A549 (cell line): ENCODE measurements around the gene TXNRD1. TPM values are rescaled to one million over a fixed set of nuclear protein-coding genes. Genes with fewer than 3 reads are reported as not detected.

Experiments
- ATAC-seq, 2 experiments: fragments of 200-7000 bp in 1 of 2; fragments of >200 bp in 1 of 2; cut with Nextera tagmentation in 1 of 2; cut with Tn5 transposase in 1 of 2; 3 replicates each; pipeline versions ENCODE4 v1.8.0 to v1.9.1; 2018 to 2020; ENCODE audit warnings: mild to moderate bottlenecking in 1 of 2, moderate library complexity in 1 of 2
- CTCF ChIA-PET: fragments of 300-600 bp; sonication (Branson Sonifier 250); formaldehyde crosslinking; extraction: SDS; loops from one replicate; lab custom pipeline; 2021; ENCODE audit warnings: antibody characterized with exemption, inconsistent platforms; lab: Yijun Ruan, JAX
- POLR2A ChIA-PET: fragments of 350-600 bp; formaldehyde crosslinking; extraction: SDS; loops from one replicate; lab custom pipeline; 2021; ENCODE audit warnings: antibody characterized with exemption, inconsistent platforms; lab: Yijun Ruan, JAX
- DNase-seq, 2 experiments: peaks; one replicate each; pipeline versions ENCODE4 v3.0.0 to v3.0.0-alpha.2; 2011 to 2016; ENCODE audit warnings: low read depth in 1 of 2, low spot score in 1 of 2
- FAIRE-seq: peaks from 2 replicates; lab custom pipeline; 2011; peaks lifted over from hg19 to GRCh38; lab: Jason Lieb, UNC
- H3K27ac ChIP-seq, 2 experiments: fragments of >200 bp; sonication (Bioruptor Twin); formaldehyde crosslinking; 3 replicates each; pipeline ENCODE4 v1.5.1; 2016 to 2017
- H3K4me1 ChIP-seq: fragments of >200 bp; sonication (Bioruptor Twin); formaldehyde crosslinking; 3 replicates; pipeline ENCODE4 v1.6.1; 2016
- H3K4me2 ChIP-seq: fragments of >200 bp; sonication (Bioruptor Twin); formaldehyde crosslinking; 3 replicates; pipeline ENCODE4 v1.6.1; 2016
- H3K4me3 ChIP-seq: fragments of >200 bp; sonication (Bioruptor Twin); formaldehyde crosslinking; 3 replicates; pipeline ENCODE4 v1.5.1; 2016
- H3K9me3 ChIP-seq: fragments of >200 bp; sonication (Bioruptor Twin); formaldehyde crosslinking; 3 replicates; pipeline ENCODE4 v1.6.1; 2016
- ATOH8 ChIP-seq: fragments of 250-450 bp; sonication (Bioruptor Pico); IDR thresholded peaks from 2 replicates; pipeline ENCODE4 v1.5.0; 2020; ENCODE audit warnings: low read depth, mild to moderate bottlenecking, moderate library complexity
- BHLHE40 ChIP-seq: IDR thresholded peaks from 2 replicates; pipeline ENCODE4 v1.6.1; 2012; ENCODE audit warnings: low read depth, low read length, inconsistent platforms
- CBX2 ChIP-seq: fragments of 200-600 bp; sonication (generic); IDR thresholded peaks from 2 replicates; pipeline ENCODE4 v1.6.1; 2016; ENCODE audit warnings: low read depth, mild to moderate bottlenecking, borderline replicate concordance
- CHD2 ChIP-seq: fragments of 150-350 bp; IDR thresholded peaks from 2 replicates; pipeline ENCODE4 v1.6.1; 2014; ENCODE audit warnings: low read length; ENCODE audit not compliant: partially characterized antibody
- CTCF ChIP-seq: fragments of >200 bp; sonication (Bioruptor Twin); formaldehyde crosslinking; IDR thresholded peaks from 3 replicates; pipeline ENCODE4 v1.5.1; 2016
- ESRRA ChIP-seq: fragments of 150-350 bp; IDR thresholded peaks from 2 replicates; pipeline ENCODE4 v1.6.1; 2014; ENCODE audit warnings: mild to moderate bottlenecking, low read length, borderline replicate concordance
- FOSB ChIP-seq: fragments of 250-450 bp; sonication (Bioruptor Pico); IDR thresholded peaks from 2 replicates; pipeline ENCODE4 v1.5.0; 2020; ENCODE audit warnings: mild to moderate bottlenecking, moderate library complexity
- FOSL2 ChIP-seq, 2 experiments: fragments of 450-650 bp in 1 of 2; fragments of >200 bp in 1 of 2; sonication (Bioruptor Twin) in 1 of 2; formaldehyde crosslinking; IDR thresholded peaks; 2 replicates each; pipeline versions ENCODE4 v1.5.0 to v1.6.1; 2016 to 2020; ENCODE audit warnings: mild to moderate bottlenecking in 1 of 2, moderate library complexity in 1 of 2
- FOXS1 ChIP-seq: fragments of 250-450 bp; sonication (Bioruptor Pico); IDR thresholded peaks from 2 replicates; pipeline ENCODE4 v1.5.0; 2020; ENCODE audit warnings: mild to moderate bottlenecking, moderate library complexity
- HDAC2 ChIP-seq: fragments of 200-600 bp; sonication (generic); IDR thresholded peaks from 2 replicates; pipeline ENCODE4 v1.6.1; 2016
- HES2 ChIP-seq: fragments of >200 bp; sonication (Bioruptor Twin); formaldehyde crosslinking; IDR thresholded peaks from 2 replicates; pipeline ENCODE4 v1.6.1; 2016
- HEYL ChIP-seq: fragments of 250-450 bp; sonication (Bioruptor Pico); IDR thresholded peaks from 2 replicates; pipeline ENCODE4 v1.8.0; 2021; ENCODE audit warnings: mild to moderate bottlenecking, moderate library complexity
- HMGXB4 ChIP-seq: fragments of 250-450 bp; sonication (Bioruptor Pico); IDR thresholded peaks from 2 replicates; pipeline ENCODE4 v1.5.0; 2021; ENCODE audit warnings: mild to moderate bottlenecking, moderate library complexity, borderline replicate concordance
- HOXB13 ChIP-seq: fragments of 250-450 bp; sonication (Bioruptor Pico); IDR thresholded peaks from 2 replicates; pipeline ENCODE4 v1.5.0; 2020; ENCODE audit warnings: low read depth, mild to moderate bottlenecking, moderate library complexity
- KDM1A ChIP-seq: fragments of 200-600 bp; sonication (generic); IDR thresholded peaks from 2 replicates; pipeline ENCODE4 v1.6.1; 2016; ENCODE audit warnings: low read depth, mild to moderate bottlenecking
- KDM5A ChIP-seq: fragments of 200-600 bp; sonication (generic); IDR thresholded peaks from 2 replicates; pipeline ENCODE4 v1.6.1; 2016; ENCODE audit warnings: antibody characterized with exemption, mild to moderate bottlenecking
- MAX ChIP-seq: IDR thresholded peaks from 2 replicates; pipeline ENCODE4 v1.6.1; 2012
- MYC ChIP-seq: IDR thresholded peaks from 2 replicates; pipeline ENCODE4 v1.6.1; 2012; ENCODE audit warnings: mild to moderate bottlenecking, inconsistent platforms, low read length, improper control_type of control experiment, borderline replicate concordance
- NFE2L2 ChIP-seq: fragments of 150-350 bp; conservative IDR thresholded peaks from 2 replicates; pipeline ENCODE4 v1.6.1; 2014; ENCODE audit warnings: low read length
- POLR2AphosphoS2 ChIP-seq: conservative IDR thresholded peaks from 2 replicates; pipeline ENCODE4 v1.6.1; 2012; ENCODE audit warnings: low read length, improper control_type of control experiment, inconsistent platforms
- RARB ChIP-seq: fragments of 250-450 bp; sonication (Bioruptor Pico); IDR thresholded peaks from 2 replicates; pipeline ENCODE4 v1.8.0; 2021; ENCODE audit warnings: mild to moderate bottlenecking, moderate library complexity
- REST ChIP-seq: fragments of 200-600 bp; sonication (generic); IDR thresholded peaks from 2 replicates; pipeline ENCODE4 v1.6.1; 2016; ENCODE audit warnings: antibody characterized with exemption, mild to moderate bottlenecking, moderate library complexity
- RNF2 ChIP-seq: fragments of 200-600 bp; sonication (generic); IDR thresholded peaks from 2 replicates; pipeline ENCODE4 v1.6.1; 2016; ENCODE audit warnings: low read depth, mild to moderate bottlenecking, antibody characterized with exemption, moderate library complexity, borderline replicate concordance
- SMC3 ChIP-seq: fragments of >200 bp; sonication (Bioruptor Twin); formaldehyde crosslinking; IDR thresholded peaks from 3 replicates; pipeline ENCODE4 v1.6.1; 2018; ENCODE audit warnings: inconsistent platforms
- SREBF2 ChIP-seq: fragments of 450-650 bp; IDR thresholded peaks from 2 replicates; pipeline ENCODE4 v1.6.1; 2014; ENCODE audit warnings: mild to moderate bottlenecking, moderate library complexity
- TP53 ChIP-seq: fragments of 250-450 bp; sonication (Bioruptor Pico); IDR thresholded peaks from 2 replicates; pipeline ENCODE4 v1.5.0; 2021; ENCODE audit warnings: mild to moderate bottlenecking, moderate library complexity
- USF2 ChIP-seq: fragments of 450-650 bp; IDR thresholded peaks from 2 replicates; pipeline ENCODE4 v1.6.1; 2014; ENCODE audit warnings: antibody characterized with exemption
- ZC3H11A ChIP-seq: fragments of 450-650 bp; IDR thresholded peaks from 2 replicates; pipeline ENCODE4 v1.6.1; 2014; ENCODE audit warnings: antibody characterized with exemption, mild to moderate bottlenecking
- ZFP36 ChIP-seq: fragments of 450-650 bp; IDR thresholded peaks from 2 replicates; pipeline ENCODE4 v1.6.1; 2014; ENCODE audit warnings: borderline replicate concordance; ENCODE audit not compliant: partially characterized antibody
- WGBS: methylation state at CpG from one replicate; pipeline ENCODE4 v1.1.6; 2017; ENCODE audit errors: missing lambda C conversion rate; 5-methylcytosine and 5-hydroxymethylcytosine counted together
- polyA minus RNA-seq: library from RNA; depleted of rRNA, polyadenylated mRNA; stranded (reverse); fragments of >200 nt; gene quantifications from 2 replicates; pipeline ENCODE4 v1.2.3, GENCODE V29; 2011; rRNA and poly(A)+ RNA removed
- polyA plus RNA-seq, 4 experiments: library from polyadenylated mRNA; depleted of rRNA in 3 of 4; stranded (reverse); fragments of >200 nt; fragmentation: RNase III in 1 of 4; extraction: RNeasy Plus Mini Kit Qiagen cat#74134 plus additional on column Dnase treatment in 1 of 4; gene quantifications; 2 replicates in 3 of 4; 3 replicates in 1 of 4; pipeline ENCODE4 v1.2.3, GENCODE V29; 2011 to 2017

TXNRD1 gene
- polyA plus RNA-seq (2011; rRNA removed), result 1,230 and 1,348 TPM in 2 replicates
- polyA plus RNA-seq (2012; cell fraction: cytosol; rRNA removed), result 1,014 and 1,157 TPM in 2 replicates
- polyA plus RNA-seq (2012; cell fraction: nucleus; rRNA removed), result 1,072 and 1,429 TPM in 2 replicates
- polyA plus RNA-seq (2017; fragmentation: RNase III; extraction: RNeasy Plus Mini Kit Qiagen cat#74134 plus additional on column Dnase treatment), result 820 to 990 TPM (median 899 TPM) in 3 replicates
- 1,720 and 1,870 TPM in 2 replicates for polyA minus RNA-seq

GRCh38 chr12:104215638-104216297, at the start of gene TXNRD1:
TSS of gene TXNRD1 (plus strand) at chr12:104215779. CDS start at chr12:104215803, 24 bp downstream.
- H3K4me2 ChIP-seq, result peak within 1 kb of the TSS; percentile 99
- POLR2A ChIA-PET, result interaction anchor here (0.6 to 2.6 kb wide), 10 partner anchors 34 to 103 kb away, joined by 3 to 24 read pairs (median 4); no protein-coding TSS in a partner anchor
- ATAC-seq, result peak; percentile 73 to 77
- CTCF ChIA-PET, result interaction anchor here (0.6 to 10.8 kb wide), 25 partner anchors 11 to 1476 kb away, joined by 3 to 155 read pairs (median 4); partner anchors contain the start of gene EID3
- FAIRE-seq, result no peak
- WGBS, result under 1% methylated on average over 48 of the region's 71 CpGs
- DNase-seq, result peak; percentile 93 to 94
- peak within 1 kb of the TSS; percentile 76 for H3K4me3 ChIP-seq
- peaks cover 46% of the 10 kb centered on the region for H3K4me1 ChIP-seq
- peak within 1 kb of the TSS; percentile 95 to 98 for H3K27ac ChIP-seq
- no peaks in the 10 kb centered on the region for H3K9me3 ChIP-seq
- no peak for TF ChIP-seq FOSB (CRISPR knock-in tag)
- no peak for TF ChIP-seq HDAC2
- no peak for TF ChIP-seq POLR2AphosphoS2
- TF ChIP-seq CHD2, result no peak
- peak; percentile 87 for TF ChIP-seq CTCF
- no peak for TF ChIP-seq KDM5A
- no peak for TF ChIP-seq HES2
- TF ChIP-seq ATOH8 (CRISPR knock-in tag), result 0 out of 2 replicates have a peak, but pooled peaks have one; percentile 54
- TF ChIP-seq REST, result no peak
- TF ChIP-seq HOXB13 (CRISPR knock-in tag), result 0 out of 2 replicates have a peak, but pooled peaks have one; percentile 81
- TF ChIP-seq MYC, result peak; percentile 49; the same call in 1 of the 2 replicates
- no peak for TF ChIP-seq USF2
- no peak for TF ChIP-seq SREBF2
- no peak for TF ChIP-seq FOXS1 (CRISPR knock-in tag)
- TF ChIP-seq ESRRA, result peak; percentile 84
- no peak for TF ChIP-seq RARB (CRISPR knock-in tag)
- TF ChIP-seq RNF2, result no peak
- no peak for TF ChIP-seq NFE2L2
- TF ChIP-seq TP53, result peak; percentile 14; the same call in 1 of the 2 replicates
- no peak for TF ChIP-seq BHLHE40
- TF ChIP-seq CBX2, result no peak
- TF ChIP-seq HEYL, result no peak
- no peak for TF ChIP-seq FOSL2 (IDR thresholded peaks at IDR 0.05)
- peak; percentile 26; the same call in 1 of the 2 replicates for TF ChIP-seq FOSL2 (CRISPR knock-in tag; IDR thresholded peaks at IDR 0.05)
- peak; percentile 82 for TF ChIP-seq HMGXB4 (CRISPR knock-in tag)
- no peak for TF ChIP-seq KDM1A
- TF ChIP-seq MAX, result peak; percentile 94
- no peak for TF ChIP-seq ZC3H11A
- TF ChIP-seq SMC3, result peak; percentile 96
- no peak for TF ChIP-seq ZFP36
